ENCODE results near the gene CSMD2. TPM values are rescaled to one million over a fixed set of nuclear protein-coding genes. Genes with fewer than 3 reads are reported as not detected.

CSMD2 gene
- polyA plus RNA-seq, 1 of the 3 experiments (the other 2 are of a cell fraction) = not detected

- TF ChIP-seq NFIC (IDR thresholded peaks at IDR 0.05; ENCODE audit: borderline replicate concordance) = no peak
- no peak for TF ChIP-seq MEF2A (IDR thresholded peaks at IDR 0.05; ENCODE audit: borderline replicate concordance, low read depth)
- no peak for TF ChIP-seq USF1 (IDR thresholded peaks at IDR 0.05; ENCODE audit: borderline replicate concordance, low read depth)
- TF ChIP-seq POLR2AphosphoS5 (IDR thresholded peaks at IDR 0.05; ENCODE audit: low read depth, low read length) = no peak
- no peak for TF ChIP-seq RXRA (IDR thresholded peaks at IDR 0.05; ENCODE audit: borderline replicate concordance, low read depth)
- no peak for TF ChIP-seq NRF1 (IDR thresholded peaks at IDR 0.05; ENCODE audit: low read depth, low read length)
- TF ChIP-seq ELF1 (IDR thresholded peaks at IDR 0.05) = no peak
- no peak for TF ChIP-seq MXI1 (IDR thresholded peaks at IDR 0.05; ENCODE audit: low read depth, low read length)
- TF ChIP-seq SIN3A (IDR thresholded peaks at IDR 0.05; ENCODE audit: borderline replicate concordance, low read depth, low read length) = no peak
- no peak for TF ChIP-seq GATA2 (CRISPR knock-in tag; IDR thresholded peaks at IDR 0.05)
- no peak for TF ChIP-seq PBX3 (IDR thresholded peaks at IDR 0.05)
- no peak for TF ChIP-seq YY1 (IDR thresholded peaks at IDR 0.05; ENCODE audit: low read depth)
- TF ChIP-seq EP300 (IDR thresholded peaks at IDR 0.05; ENCODE audit: borderline replicate concordance in 1 of 2, low read depth in 1 of 2, low read length in 1 of 2) = no peak
- no peak for TF ChIP-seq CTCF (IDR thresholded peaks at IDR 0.05)
- Histone ChIP-seq H3K4me2 (no peak overlapping the region), H3K9me2 (no peaks in the 10 kb centered on the region), H3K9me3 (no peaks in the 10 kb centered on the region), H2AFZ (ENCODE audit: low read depth) (no peak overlapping the region), H3K36me3 (replicated peaks in 1 of 2; ENCODE audit: control insufficient read depth in 1 of 2, insufficient read depth in 2 of 2, low read length in 1 of 2) (no peaks in the 10 kb centered on the region), H3K27ac (ENCODE audit: low read depth in 2 of 2, low read length in 1 of 2) (no peak overlapping the region), H3K27me3 (ENCODE audit: insufficient read depth) (no peaks in the 10 kb centered on the region), H3K4me1 (ENCODE audit: control insufficient read depth in 1 of 2, insufficient read depth in 2 of 2, low read depth in 1 of 2, low read length in 1 of 2) (no peaks in the 10 kb centered on the region; a peak in 1 of 4 replicates), H3K79me2 (ENCODE audit: insufficient read depth) (no peaks in the 10 kb centered on the region), H3F3A (replicated peaks; ENCODE audit: insufficient read depth) (no peaks in the 10 kb centered on the region), H3K4me3 (ENCODE audit: low read depth in 2 of 2, low read length in 1 of 2) (no peak overlapping the region), H3K9ac (no peak overlapping the region), H4K20me1 (ENCODE audit: insufficient read depth) (no peaks in the 10 kb centered on the region)
- WGBS (ENCODE audit: low lambda C conversion rate) = 33% methylated on average over 2 of the region's 2 CpGs
- CTCF ChIA-PET = interaction anchor here (1.1 kb wide), 1 partner anchor 278 kb away, joined by 4 read pairs; no protein-coding TSS in a partner anchor
- POLR2A ChIA-PET = no interaction called here
- no peak for DNase-seq
These were observed 350.9 kb downstream of the CSMD2 start for GRCh38 chr1:33814166-33814565.

DNA sequence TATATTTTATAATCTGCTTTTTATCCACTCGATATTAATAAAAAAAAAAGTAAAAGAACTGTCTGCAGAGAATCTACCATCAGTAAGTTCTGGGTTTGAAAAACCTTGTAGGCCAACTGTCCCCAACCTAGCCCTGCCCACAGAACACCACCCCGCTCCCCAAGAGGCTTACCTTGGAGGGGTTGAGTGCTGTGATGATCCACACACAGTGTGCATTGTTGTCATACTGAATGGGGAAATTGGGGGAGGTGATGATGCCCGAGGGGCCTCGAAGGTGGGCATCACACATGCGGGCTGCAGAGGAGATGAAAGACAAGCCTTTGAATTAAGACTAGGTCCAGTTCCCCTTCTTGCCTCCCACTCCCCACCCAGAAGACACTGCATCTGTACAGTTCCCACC is 354.5 kb downstream of the CSMD2 start:
- POLR2A ChIA-PET = no interaction called here
- TF ChIP-seq POLR2AphosphoS5 (IDR thresholded peaks at IDR 0.05; ENCODE audit: low read depth, low read length) (no peak), SIN3A (IDR thresholded peaks at IDR 0.05; ENCODE audit: borderline replicate concordance, low read depth, low read length) (no peak), NFIC (IDR thresholded peaks at IDR 0.05; ENCODE audit: borderline replicate concordance) (no peak), EP300 (IDR thresholded peaks at IDR 0.05; ENCODE audit: borderline replicate concordance in 1 of 2, low read depth in 1 of 2, low read length in 1 of 2) (no peak)
- TF ChIP-seq, protein P1, sequence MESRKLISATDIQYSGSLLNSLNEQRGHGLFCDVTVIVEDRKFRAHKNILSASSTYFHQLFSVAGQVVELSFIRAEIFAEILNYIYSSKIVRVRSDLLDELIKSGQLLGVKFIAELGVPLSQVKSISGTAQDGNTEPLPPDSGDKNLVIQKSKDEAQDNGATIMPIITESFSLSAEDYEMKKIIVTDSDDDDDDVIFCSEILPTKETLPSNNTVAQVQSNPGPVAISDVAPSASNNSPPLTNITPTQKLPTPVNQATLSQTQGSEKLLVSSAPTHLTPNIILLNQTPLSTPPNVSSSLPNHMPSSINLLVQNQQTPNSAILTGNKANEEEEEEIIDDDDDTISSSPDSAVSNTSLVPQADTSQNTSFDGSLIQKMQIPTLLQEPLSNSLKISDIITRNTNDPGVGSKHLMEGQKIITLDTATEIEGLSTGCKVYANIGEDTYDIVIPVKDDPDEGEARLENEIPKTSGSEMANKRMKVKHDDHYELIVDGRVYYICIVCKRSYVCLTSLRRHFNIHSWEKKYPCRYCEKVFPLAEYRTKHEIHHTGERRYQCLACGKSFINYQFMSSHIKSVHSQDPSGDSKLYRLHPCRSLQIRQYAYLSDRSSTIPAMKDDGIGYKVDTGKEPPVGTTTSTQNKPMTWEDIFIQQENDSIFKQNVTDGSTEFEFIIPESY (IDR thresholded peaks at IDR 0.05; ENCODE audit: borderline replicate concordance, low read depth) = no peak
- Histone ChIP-seq H4K20me1 (ENCODE audit: insufficient read depth) (no peaks in the 10 kb centered on the region), H3K27ac (ENCODE audit: low read depth in 2 of 2, low read length in 1 of 2) (no peak overlapping the region), H3K4me1 (ENCODE audit: control insufficient read depth in 1 of 2, insufficient read depth in 2 of 2, low read depth in 1 of 2, low read length in 1 of 2) (no peaks in the 10 kb centered on the region), H3K4me2 (no peak overlapping the region), H3K27me3 (ENCODE audit: insufficient read depth) (no peaks in the 10 kb centered on the region), H3K9me3 (no peaks in the 10 kb centered on the region), H3K9ac (no peak overlapping the region), H3F3A (replicated peaks; ENCODE audit: insufficient read depth) (no peaks in the 10 kb centered on the region), H3K4me3 (ENCODE audit: low read depth in 2 of 2, low read length in 1 of 2) (no peak overlapping the region), H3K79me2 (ENCODE audit: insufficient read depth) (no peaks in the 10 kb centered on the region), H3K9me2 (no peaks in the 10 kb centered on the region), H2AFZ (ENCODE audit: low read depth) (no peak overlapping the region), H3K36me3 (replicated peaks in 1 of 2; ENCODE audit: control insufficient read depth in 1 of 2, insufficient read depth in 2 of 2, low read length in 1 of 2) (no peaks in the 10 kb centered on the region)
- 24% methylated on average over 5 of the region's 5 CpGs for WGBS (ENCODE audit: low lambda C conversion rate)
- DNase-seq = no peak
- CTCF ChIA-PET = no interaction called here
